Measurements from ENCODE around the gene NSL1. TPM values are rescaled to one million over a fixed set of nuclear protein-coding genes. Genes with fewer than 3 reads are reported as not detected.
"Not testable (repeated sequence)": the region's sequence is repeated elsewhere in the genome, so short reads cannot be mapped to it uniquely, and the experiment has no call there.

The NSL1 gene
- total RNA-seq, 1 donor from 2014 or later: 35.5 TPM

- no peak for DNase-seq (ENCODE audit: low spot score)
Observed at GRCh38 chr1:212782422-212783154, 9.0 kb downstream of the NSL1 start.

- no peak for DNase-seq (ENCODE audit: low spot score)
Observed at GRCh38 chr1:212781225-212781624, 10.4 kb downstream of the NSL1 start.

- no peak for DNase-seq (ENCODE audit: low spot score)
Observed at GRCh38 chr1:212780759-212781158, 10.8 kb downstream of the NSL1 start.

- not testable (repeated sequence) for DNase-seq (ENCODE audit: low spot score)
Observed at GRCh38 chr1:212779086-212779485, 12.5 kb downstream of the NSL1 start.

- DNase-seq (ENCODE audit: low spot score): no peak
Observed at GRCh38 chr1:212777151-212777550, 14.4 kb downstream of the NSL1 start.

GRCh38 chr1:212775241-212775640, 16.3 kb downstream of the NSL1 start:
- DNase-seq (ENCODE audit: low spot score): no peak

- no peak for DNase-seq (ENCODE audit: low spot score)
Observed at GRCh38 chr1:212774584-212774983, 17.0 kb downstream of the NSL1 start.

- no peak for DNase-seq (ENCODE audit: low spot score)
Observed at GRCh38 chr1:212773011-212773410, 18.6 kb downstream of the NSL1 start.

GRCh38 chr1:212771341-212771740, 20.2 kb downstream of the NSL1 start:
- no peak for DNase-seq (ENCODE audit: low spot score)

- DNase-seq (ENCODE audit: low spot score): no peak
Observed at GRCh38 chr1:212769459-212770167, 22.0 kb downstream of the NSL1 start.

GRCh38 chr1:212766825-212767224, 24.8 kb downstream of the NSL1 start:
- not testable (repeated sequence) for DNase-seq (ENCODE audit: low spot score)

- DNase-seq (ENCODE audit: low spot score): not testable (repeated sequence)
Observed at GRCh38 chr1:212764718-212765281, 26.8 kb downstream of the NSL1 start.

GRCh38 chr1:212762839-212763238, 28.7 kb downstream of the NSL1 start:
- DNase-seq (ENCODE audit: low spot score): no peak

- no peak for DNase-seq (ENCODE audit: low spot score)
Observed at GRCh38 chr1:212762234-212762633, 29.3 kb downstream of the NSL1 start.

- no peak for DNase-seq (ENCODE audit: low spot score)
Observed at GRCh38 chr1:212760126-212760823, 31.3 kb downstream of the NSL1 start.

GRCh38 chr1:212759683-212760082, 31.9 kb downstream of the NSL1 start:
- no peak for DNase-seq (ENCODE audit: low spot score)

- no peak for DNase-seq (ENCODE audit: low spot score)
Observed at GRCh38 chr1:212754680-212755079, 36.9 kb downstream of the NSL1 start.

- no peak for DNase-seq (ENCODE audit: low spot score)
Observed at GRCh38 chr1:212754193-212754592, 37.4 kb downstream of the NSL1 start.

- DNase-seq (ENCODE audit: low spot score): no peak
Observed at GRCh38 chr1:212753749-212754148, 37.8 kb downstream of the NSL1 start.

GRCh38 chr1:212752934-212753497, 38.6 kb downstream of the NSL1 start:
- no peak for DNase-seq (ENCODE audit: low spot score)

- DNase-seq (ENCODE audit: low spot score): no peak
Observed at GRCh38 chr1:212752252-212752933, 39.2 kb downstream of the NSL1 start.

Measured in ureter (tissue), 1 donor.